NCI-H69 (cell line): ENCODE measurements around the gene RTN4RL2.

Source experiments
- DNase-seq: peaks from one replicate; lab custom pipeline; 2025; lab: John Stamatoyannopoulos, UW

Gene RTN4RL2

DNA sequence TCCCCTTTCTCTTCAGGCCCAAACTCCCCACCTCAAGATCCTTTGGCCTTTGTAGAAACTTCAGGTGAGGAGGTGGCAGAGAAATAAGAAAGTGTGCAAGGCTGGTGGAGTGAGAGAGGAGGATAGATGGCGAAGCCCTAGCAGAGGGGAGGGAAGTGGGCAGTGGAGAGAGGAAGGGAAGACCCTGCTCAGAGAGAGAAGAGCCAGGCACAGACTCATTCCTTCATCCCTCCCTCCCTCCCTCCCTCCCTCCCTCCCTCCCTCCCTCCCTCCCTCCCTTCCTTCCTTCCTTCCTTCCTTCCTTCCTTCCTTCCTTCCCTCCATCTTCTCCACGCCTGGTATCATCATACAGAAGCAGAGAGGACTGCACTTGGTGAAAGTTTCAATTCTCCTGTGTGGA lies 21.0 kb downstream of the RTN4RL2 start:
- DNase-seq: no peak

DNA sequence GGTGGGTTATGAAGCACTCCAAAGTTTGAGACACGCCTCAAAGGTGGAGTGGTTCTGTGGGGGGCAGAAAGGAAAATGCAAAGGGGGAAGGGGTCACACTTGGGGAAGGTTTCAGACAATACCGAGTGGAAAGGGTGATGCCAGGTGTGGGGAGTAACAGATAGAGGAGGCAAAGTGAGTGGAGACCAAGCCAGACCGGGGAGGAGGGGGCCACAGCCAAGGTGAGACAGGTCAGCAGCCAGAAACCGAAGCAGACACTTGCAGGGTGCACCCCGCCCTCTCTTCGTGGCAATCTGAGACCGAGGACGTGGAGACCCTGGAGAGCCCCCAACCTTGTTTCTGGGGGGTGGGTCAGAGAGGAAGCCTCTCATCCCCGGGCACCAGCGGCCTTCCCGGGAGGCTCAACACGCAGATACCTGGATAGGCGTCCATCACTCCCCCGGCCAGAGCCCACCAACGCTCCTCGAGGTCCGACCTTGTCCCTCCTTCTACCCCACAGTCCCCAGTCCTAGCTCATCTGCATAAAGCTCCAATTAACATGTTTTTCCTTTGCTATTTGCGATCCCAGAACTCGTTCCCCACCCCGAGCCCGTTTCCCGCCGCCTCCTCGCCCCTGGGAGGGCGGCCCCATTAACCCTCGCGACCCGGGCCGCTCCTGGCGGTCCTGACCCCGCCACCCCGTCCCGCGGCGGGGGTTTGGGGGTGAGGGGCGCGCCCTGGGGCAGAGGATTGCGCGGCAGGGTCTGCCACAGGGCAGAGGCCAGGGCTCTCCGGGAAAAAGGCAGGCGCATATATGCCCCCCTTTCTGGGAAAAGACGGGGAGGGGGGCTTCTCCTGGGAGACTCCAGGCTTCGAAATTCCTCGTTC lies 21.8 kb downstream of the RTN4RL2 start:
- peak; percentile 46 for DNase-seq

DNA sequence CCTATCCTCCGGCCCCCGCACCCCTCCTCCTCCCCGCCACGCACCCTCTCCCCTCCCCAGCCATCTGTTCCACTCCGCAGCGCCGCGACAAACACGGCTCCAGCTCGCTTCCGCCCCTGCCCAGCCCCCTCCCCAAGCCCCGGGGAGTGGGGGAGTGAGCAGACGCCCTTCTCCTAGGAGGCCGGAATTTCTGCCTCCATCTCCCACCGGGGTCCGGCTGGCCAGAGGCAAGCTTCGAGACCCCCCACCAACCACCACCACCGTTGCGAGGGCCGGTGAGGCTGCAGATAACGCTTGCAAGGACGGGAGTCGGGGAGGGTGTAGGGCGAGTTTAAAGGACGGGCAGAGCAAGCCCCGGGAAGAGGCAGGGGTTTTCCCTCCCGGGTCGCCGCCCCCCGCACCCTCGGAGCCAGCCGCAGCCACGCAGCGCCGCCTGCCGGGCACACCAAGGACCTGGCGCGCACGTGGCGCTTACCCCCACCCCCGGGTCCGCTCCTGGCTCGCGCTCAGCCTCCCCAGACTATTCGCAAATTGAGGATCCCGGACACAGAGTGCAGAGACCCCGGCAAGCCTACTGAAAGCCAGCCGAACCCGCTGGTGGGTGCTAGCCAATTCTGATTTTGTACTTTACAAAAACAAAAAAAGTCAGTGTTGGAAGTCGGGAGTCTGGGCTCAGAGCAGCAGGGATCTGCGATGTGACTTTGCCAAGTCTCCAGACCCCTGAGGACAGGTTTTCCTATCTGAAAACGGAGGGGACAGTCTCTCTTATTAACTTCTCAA lies 22.6 kb downstream of the RTN4RL2 start:
- DNase-seq: peak; percentile 90

DNA sequence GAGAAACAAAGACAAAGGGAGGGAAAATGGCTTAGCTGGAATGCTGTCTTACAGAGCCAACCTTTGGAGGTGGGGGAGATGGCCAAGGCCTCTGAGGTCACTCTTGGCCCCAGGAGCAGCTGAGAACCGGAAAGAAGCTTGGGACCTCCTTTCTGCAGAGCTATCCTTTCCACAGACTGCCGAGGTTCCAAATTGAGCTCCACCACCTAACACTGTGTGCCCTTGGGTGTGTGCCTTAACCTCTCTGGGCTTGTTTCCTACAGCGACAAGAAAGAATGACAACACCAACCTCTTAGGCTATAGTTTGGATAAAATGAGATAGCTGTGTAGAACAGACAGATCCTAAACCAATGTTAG lies 23.2 kb downstream of the RTN4RL2 start:
- no peak for DNase-seq

DNA sequence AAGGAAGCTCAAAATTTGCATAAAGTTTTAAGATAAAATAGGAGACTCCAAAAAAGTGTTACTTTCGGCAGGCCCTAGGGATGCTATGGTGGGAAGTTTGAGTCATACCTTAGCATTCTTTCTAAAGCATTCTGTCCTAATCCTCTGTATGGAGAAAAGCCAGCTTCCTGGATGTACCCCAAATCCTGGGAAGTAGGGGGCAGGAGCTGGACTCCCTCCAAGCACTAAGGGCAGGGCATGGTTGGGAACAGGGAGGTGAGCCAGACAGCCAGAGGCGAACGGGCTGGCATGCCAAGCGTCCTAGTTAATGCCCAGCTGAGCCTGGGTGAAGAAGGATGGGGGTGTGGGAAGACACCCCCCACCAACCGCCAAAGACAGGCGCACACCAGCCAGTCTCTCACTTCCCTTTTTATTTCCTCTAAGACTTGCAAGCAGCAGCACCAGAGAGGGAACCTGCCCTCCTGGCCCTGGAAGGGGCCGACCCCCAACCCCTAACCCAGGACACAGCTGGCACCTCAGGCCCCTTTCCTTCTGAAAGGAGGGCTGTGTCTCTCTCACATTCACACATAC lies 23.9 kb downstream of the RTN4RL2 start:
- DNase-seq: no peak

DNA sequence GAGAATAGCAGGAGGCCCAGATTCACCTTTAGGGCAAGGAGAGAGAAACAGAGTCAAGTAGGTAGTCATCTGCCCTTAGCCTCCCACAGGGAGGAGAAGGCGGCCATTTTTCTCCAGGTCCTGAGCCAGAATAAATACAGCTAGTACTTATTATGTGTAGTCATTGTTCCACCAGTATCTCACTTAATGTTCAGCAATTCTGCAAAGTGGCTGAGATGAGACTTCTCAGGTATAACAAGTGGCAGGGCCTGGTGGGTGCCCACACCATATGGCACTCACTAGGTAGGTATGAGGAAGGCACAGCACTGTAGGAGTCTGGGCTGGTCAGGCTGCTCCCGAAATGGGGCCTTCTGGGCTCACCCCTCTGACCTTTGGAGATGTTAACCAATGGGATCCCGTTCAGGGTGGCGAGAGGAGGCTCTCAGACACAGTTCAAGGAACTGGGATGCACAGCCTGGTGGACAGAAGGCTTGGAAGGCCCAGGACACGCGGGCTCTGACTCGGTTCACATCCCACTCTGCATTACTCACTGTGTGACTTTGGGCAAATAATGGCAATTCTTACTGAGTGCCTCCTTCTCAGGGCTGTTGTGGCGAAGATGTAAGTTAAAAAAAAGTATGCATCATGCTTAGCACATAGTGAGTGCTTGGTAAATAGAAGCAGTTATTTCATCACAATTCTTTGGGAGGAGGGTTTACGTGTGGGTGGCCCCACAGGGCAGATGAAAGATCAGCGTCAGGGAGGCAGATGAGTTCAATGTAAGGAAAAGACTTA lies 25.1 kb downstream of the RTN4RL2 start:
- DNase-seq: no peak

DNA sequence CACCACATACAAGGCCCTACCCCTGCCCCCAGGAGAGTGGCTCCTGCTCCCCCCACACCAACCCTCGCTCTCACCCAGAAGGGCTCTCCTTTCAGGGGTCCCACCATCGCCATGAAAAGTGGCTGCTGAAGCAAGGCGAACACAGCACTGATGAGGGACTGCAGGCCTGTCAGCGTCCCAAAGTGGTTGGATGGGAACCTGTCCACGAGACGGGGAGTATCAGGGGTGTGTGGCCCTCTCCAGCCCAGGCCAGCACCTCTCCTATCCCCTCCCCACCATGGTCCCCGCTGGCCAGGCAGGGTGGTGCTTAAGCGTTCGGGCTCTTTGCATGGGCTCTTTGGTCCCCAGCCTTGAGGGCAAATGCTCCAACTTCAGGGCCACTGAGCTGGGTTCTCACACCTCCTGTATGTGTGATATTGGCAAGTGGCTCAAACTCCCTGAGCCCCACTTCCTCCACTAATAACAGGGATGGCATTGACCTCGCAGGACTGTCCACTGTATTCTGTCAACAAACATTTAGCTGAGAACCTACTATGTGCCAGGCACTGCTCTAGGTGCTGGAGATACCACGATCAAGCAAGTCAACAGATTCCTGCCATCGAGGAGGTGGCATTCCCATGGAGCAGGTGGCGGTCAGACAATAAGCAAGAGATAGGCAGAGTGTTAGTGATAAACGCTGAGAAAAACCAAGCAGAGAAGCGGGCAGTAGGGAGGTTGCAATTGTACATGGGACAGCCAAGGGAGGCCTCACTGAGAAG lies 26.9 kb downstream of the RTN4RL2 start:
- DNase-seq: no peak

DNA sequence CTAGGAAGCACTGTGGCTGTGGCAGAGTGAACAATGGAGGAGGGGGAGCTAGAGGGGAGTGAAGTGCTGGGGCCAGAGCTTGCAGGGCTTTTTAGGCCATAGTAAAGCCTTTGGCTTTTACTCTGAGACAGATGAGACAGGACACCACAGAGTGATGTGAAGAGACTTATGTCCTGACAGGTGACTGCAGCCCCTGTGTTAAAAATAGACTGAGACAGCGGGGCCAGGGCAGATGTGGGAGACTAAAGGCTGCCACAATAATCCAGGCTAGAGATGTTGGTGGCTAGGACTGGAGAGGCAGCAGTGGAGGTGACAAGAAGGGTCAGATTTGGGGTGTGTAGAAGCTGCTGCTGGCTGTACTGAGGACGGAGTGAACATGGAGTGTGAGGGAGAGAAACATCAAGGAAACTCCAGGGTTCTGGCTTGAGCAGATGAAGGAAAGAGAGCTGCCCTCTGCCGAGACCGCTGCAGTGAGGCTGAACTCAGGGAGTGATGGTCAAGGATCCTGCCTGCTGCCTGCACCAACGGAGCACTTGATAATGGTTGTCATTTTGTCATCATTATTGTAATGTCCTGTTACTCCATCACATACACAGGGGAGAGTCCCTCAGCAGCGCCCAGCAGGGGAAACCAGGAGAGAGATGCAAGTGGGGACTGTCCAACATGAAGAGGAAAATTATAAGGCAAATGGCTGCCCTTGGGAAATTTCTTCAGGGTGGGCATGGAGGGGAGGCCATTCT lies 27.8 kb downstream of the RTN4RL2 start:
- DNase-seq: no peak

DNA sequence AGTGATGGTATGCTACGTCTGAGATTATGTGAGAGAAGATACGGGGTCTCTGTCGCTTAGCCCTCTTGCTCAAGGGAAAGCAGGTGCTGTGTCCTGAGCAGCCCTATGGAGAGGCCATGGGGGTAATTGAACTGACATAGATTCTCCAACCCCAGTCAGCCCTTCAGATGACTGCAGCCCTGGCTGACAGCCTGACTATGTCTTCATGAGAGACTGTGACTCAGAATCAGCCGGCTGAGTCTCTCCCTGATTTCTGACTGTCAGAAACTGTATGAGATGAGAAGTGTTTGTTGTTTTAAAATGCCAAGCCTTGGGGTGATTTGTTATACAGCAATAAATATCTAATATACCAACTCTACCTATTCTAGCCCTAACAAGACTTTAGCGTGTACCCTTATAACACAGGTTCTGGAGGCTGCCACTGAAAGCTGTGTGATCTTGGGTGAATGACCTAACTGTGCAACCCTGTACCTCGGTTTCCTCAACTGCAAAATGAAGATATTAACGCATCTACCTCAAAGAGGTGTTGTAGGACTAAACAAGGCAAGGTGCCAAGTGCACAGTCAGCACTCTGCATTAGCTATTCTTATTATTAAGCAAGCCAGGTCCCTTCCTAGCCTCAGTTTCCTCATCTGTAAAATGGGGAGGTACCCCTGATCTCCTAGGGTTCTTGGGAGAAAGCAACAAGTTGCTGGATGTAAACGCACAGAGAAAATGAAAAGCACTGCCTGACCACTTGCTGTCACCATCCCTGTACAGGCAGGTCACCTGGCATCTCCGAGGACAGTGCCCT lies 30.3 kb downstream of the RTN4RL2 start:
- DNase-seq: no peak

DNA sequence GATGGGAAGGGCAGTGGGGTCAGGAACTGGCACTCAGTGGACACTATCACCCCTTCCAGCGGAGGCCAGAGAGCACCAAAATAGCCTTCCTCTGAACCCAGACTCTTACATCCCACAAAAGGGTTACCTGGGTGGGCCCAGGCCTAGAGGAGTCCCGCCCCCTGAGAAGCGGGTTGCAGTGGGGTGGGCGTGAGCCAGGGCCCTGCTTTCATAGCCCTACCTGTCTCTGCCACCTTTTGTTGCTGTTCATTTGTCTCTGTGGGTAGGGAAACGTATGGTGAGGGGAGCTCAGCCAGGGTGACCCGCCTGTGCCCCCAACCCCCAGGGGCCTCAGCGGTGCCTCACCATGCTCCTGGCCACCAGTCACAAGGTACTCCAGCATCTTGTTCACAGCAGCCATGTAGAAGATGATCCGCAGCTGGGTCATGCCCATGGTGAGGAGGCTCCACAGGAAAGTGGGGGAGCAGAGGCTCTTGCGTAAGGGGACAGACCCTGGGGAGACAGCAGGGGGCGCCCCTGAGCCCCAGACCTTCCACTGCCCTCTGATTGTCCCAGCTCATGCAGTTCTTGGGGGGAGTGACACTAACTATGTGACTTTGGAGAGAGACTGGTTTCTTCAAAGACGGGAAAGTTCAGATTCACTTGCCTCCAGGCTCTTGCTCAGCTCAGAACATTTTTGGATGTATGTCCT lies 31.2 kb downstream of the RTN4RL2 start:
- peak; percentile 54 for DNase-seq

DNA sequence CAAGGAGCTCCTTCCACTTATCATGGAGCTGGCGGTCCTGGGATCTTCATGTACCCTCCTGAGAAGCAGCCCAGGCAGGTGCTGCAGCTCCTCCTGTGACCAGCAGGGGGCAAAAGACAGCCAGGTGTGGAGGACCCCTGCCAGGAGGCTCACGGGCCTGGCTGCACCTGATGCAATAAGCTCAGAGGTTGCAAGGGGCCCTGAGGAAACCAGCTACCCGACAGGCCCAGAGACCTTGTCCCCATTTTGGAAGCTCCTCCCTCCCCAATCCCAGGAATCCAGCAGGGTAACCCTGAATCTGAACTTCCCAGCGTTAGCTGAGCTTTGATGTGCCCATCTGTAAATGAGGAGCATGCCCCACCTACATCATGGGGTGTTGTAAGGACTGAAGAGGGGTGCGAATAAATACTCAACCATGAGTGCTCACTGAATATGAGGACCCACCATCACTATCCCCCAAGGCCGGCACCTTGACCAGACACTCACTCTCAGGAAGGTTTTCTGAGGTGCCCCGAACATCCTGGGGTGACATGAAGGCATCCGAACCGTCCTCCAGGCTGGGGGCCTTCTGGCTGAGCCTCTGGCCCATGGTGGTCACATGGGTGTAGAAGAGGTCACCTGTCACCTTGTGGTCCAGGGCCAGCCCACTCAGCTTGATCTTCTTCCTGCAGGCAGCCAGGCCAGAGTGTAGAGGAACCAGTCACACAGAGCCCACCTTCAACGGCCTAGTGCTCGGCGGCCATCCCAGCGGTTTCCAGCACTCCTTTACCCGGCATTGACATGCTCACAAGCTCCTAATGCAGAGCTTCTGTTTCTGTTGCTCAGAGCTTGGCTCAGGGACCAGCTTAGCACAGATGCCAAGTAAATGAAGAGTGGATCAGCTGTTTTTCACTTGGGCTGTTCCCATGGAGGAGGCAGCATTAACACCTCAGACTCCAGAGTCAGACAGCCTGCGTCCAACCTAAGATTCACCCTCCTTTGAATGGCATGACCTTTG lies 33.5 kb downstream of the RTN4RL2 start:
- peak; percentile 82 for DNase-seq

DNA sequence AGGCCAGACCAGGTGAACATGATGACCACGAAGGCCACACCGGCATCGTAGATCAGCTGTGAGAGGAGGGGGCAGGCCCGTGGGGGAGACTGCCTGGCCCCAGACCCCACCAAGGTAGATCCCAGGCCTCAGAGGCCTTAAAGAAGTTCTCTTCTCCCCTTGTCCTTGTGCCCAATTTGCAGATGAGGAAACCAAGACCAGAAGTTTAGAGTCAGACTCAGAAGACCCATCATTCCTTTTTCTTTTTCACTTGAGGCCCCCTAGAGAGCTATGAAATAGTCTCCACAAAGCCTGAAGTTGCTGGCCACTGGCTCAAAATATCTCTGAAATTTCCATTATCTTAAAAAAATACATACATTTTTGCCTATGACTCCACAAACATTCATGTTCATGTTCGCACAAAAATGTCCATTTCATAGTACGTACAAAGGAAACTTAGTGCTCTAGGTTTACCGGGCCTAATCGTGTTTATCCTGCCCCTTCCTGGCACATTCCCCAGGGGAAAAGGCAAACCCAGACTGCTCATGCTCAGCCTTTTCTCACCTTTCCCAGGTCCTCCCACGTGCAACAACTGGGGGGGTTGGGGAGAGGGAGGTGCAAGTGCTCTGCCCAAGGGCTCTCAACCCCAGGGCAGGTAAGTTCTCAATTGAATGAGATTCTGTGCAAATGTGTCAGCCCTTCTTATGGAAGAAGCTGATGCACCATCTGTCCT lies 35.9 kb downstream of the RTN4RL2 start:
- DNase-seq: peak; percentile 96

DNA sequence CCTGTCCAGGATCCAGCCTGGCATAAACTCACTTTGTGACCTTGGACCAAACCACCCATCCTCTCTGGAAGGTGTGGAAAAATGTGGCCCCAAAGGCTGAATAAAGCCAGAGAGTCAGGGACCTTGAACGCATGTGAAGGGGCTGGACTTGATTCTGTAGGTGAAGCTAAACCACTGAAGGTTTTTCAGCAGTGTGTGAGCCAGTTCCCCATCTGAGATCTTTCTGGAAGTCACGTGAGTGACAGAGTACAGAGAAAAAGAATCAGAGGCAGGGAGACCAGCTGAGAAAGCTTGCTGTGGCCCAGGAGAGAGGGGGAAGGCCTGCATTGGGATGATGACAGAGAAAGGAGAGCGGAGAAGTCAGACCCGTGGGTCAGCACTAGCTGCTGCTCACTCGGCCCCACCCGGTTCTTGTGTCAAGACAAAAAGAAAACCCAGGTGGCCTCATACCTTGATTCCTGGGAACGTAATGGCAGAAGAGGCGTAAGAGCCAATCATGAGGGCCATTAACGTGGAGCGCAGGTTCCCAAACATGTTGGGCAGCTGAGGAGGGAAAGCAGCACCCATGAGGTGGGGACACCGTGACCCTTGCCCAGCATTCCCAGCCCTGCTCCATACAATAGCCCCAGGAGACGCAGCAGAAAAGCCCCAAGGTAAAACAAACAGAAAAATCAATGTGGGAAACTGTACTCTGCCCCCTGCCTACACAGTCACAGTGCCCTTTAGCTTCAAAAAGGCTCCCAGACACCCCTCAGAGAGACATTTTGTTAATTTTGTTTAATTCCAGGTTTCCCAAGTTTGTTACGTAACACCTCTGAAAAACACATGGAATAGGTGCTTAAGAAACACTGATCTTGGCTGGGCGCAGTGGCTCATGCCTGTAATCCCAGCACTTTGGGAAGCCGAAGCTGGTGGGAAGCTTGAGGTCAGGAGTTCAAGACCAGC lies 37.2 kb downstream of the RTN4RL2 start:
- DNase-seq: peak; percentile 82

DNA sequence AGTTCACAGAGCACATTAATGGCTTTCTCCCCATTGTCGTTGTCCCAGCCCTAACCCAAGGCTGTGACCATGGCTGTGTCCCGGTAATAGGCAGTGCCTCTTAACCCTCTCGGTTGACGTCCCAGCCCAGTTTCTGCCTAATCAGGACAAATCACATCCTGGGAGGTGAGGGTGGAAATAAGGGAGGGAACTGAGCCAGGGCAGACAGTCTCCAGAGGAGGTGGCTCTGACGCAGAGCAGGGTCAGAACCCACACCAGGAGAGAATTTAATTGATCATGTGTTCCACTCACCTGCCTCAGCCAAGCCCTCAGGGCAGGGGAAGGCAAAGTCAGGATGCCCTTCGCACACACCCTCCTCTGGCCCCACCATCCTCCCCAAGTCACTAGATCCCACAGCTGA lies 38.2 kb downstream of the RTN4RL2 start:
- DNase-seq: peak; percentile 89

DNA sequence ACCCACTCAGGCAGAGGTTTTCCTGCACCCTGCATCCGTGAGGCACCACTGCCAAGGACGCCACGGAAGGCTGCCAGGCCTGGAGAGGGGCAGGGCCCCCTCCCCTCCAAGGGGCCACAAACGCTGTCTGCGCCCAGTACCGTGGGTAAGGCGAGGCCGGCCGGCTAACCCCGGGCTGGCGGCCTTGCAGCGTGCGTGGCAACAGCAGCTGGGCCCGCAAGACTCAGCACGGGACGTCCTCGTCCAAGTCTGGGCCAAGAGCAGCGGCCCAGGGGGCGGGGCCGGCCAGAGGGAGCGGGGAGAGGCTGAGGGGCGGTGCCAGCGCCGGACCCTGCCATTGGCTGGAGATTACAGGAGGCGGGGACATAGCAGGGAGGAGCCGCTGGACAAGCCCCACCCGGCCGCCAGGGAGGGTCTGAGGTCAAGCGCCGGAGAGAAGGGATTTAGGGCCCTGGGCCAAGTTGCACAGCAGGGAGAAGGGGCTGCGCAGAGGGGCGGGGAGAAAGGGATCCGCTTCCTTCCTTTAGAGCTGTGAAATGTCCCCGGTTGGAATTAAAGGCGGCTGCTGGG lies 39.2 kb downstream of the RTN4RL2 start:
- DNase-seq: peak; percentile 97

DNA sequence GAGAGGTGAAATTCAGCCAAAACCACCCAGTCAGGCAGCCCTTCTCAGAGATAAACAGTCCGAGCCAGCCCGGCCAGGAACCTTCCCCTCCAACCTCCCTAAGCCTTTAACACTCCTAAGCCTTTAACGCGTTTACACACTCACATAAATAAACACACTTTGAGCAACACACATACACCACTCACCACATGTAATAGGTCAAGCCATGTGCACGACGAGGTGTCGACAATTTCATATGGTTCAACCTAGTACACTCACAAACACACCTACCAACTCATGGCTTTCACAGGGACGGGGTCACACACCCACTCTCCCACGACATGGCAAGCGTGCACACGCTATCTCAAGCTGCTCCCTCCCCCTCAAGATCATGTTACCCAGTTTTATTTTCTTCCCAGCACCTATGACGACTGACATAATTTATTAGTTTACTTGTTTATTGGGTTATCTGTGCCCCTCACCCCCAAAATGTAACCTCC lies 39.7 kb downstream of the RTN4RL2 start:
- no peak for DNase-seq
